MM.1S (cell line): ENCODE measurements around the gene KPNB1.

ENCODE experiments used
- EZH2 ChIP-seq: fragments of 300-600 bp; sonication (generic); optimal IDR thresholded peaks from 2 replicates; pipeline ENCODE3; 2017; ENCODE audit warnings: low read depth, mild to moderate bottlenecking, antibody characterized with exemption, low read length, mixed read lengths
- EZH2phosphoT487 ChIP-seq: fragments of 300-600 bp; sonication (generic); IDR thresholded peaks from 2 replicates; pipeline ENCODE4 v1.6.1; 2018; ENCODE audit warnings: antibody characterized with exemption, low read length
- TF ChIP-seq, protein P1 (sequence below): fragments of 300-600 bp; sonication (generic); IDR thresholded peaks from 2 replicates; pipeline ENCODE4 v1.5.1; 2016; ENCODE audit warnings: antibody characterized with exemption, low read length, mixed read lengths

GRCh38 chr17:47696717-47697642 is 47.3 kb downstream of the KPNB1 start:
- TF ChIP-seq EZH2 (no peak), EZH2phosphoT487 (no peak)
- TF ChIP-seq, protein P1, sequence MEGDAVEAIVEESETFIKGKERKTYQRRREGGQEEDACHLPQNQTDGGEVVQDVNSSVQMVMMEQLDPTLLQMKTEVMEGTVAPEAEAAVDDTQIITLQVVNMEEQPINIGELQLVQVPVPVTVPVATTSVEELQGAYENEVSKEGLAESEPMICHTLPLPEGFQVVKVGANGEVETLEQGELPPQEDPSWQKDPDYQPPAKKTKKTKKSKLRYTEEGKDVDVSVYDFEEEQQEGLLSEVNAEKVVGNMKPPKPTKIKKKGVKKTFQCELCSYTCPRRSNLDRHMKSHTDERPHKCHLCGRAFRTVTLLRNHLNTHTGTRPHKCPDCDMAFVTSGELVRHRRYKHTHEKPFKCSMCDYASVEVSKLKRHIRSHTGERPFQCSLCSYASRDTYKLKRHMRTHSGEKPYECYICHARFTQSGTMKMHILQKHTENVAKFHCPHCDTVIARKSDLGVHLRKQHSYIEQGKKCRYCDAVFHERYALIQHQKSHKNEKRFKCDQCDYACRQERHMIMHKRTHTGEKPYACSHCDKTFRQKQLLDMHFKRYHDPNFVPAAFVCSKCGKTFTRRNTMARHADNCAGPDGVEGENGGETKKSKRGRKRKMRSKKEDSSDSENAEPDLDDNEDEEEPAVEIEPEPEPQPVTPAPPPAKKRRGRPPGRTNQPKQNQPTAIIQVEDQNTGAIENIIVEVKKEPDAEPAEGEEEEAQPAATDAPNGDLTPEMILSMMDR, result no peak
